ENCODE results near the gene HIVEP3. TPM values are rescaled to one million over a fixed set of nuclear protein-coding genes. Genes with fewer than 3 reads are reported as not detected.

The HIVEP3 gene
- total RNA-seq, 1 donor from 2014 or later: 8.9 TPM

GRCh38 chr1:41560496-41560895 lies 358.2 kb downstream of the HIVEP3 start:
- Histone ChIP-seq H3K27me3 (ENCODE audit: insufficient read depth, low read length) (no peaks in the 10 kb centered on the region), H2AFZ (ENCODE audit: low read depth, low read length) (no peak overlapping the region), H3K79me2 (ENCODE audit: insufficient read depth, low read length) (peaks cover 3% of the 10 kb centered on the region), H3K9ac (ENCODE audit: low read length) (no peak overlapping the region), H3K4me2 (ENCODE audit: low read length) (no peak overlapping the region), H3K9me3 (ENCODE audit: insufficient read depth, low read depth, low read length) (no peaks in the 10 kb centered on the region), H3K36me3 (ENCODE audit: insufficient read depth, low read length) (peaks cover 8% of the 10 kb centered on the region), H4K20me1 (ENCODE audit: insufficient read depth, low read length) (peaks cover 38% of the 10 kb centered on the region), H3K4me3 (ENCODE audit: insufficient read depth, low read depth, low read length) (no peak overlapping the region), H3K4me1 (ENCODE audit: insufficient read depth, low read length) (no peaks in the 10 kb centered on the region), H3K27ac (ENCODE audit: low read depth, low read length) (no peak overlapping the region)
- TF ChIP-seq, protein P1, sequence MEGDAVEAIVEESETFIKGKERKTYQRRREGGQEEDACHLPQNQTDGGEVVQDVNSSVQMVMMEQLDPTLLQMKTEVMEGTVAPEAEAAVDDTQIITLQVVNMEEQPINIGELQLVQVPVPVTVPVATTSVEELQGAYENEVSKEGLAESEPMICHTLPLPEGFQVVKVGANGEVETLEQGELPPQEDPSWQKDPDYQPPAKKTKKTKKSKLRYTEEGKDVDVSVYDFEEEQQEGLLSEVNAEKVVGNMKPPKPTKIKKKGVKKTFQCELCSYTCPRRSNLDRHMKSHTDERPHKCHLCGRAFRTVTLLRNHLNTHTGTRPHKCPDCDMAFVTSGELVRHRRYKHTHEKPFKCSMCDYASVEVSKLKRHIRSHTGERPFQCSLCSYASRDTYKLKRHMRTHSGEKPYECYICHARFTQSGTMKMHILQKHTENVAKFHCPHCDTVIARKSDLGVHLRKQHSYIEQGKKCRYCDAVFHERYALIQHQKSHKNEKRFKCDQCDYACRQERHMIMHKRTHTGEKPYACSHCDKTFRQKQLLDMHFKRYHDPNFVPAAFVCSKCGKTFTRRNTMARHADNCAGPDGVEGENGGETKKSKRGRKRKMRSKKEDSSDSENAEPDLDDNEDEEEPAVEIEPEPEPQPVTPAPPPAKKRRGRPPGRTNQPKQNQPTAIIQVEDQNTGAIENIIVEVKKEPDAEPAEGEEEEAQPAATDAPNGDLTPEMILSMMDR (IDR thresholded peaks at IDR 0.05; ENCODE audit: insufficient read depth, low read depth, low read length): no peak
- no peak for TF ChIP-seq EZH2 (IDR thresholded peaks at IDR 0.05; ENCODE audit: insufficient read depth, low read length)
- H3K4me1 Mint-ChIP-seq (ENCODE audit: low read depth, unreplicated experiment): no peaks in the 10 kb centered on the region
- no peak overlapping the region for H3K4me3 Mint-ChIP-seq (ENCODE audit: unreplicated experiment)
- H3K27me3 Mint-ChIP-seq (ENCODE audit: low read depth, unreplicated experiment): peaks cover 13% of the 10 kb centered on the region
- H3K27ac Mint-ChIP-seq (ENCODE audit: unreplicated experiment): no peak overlapping the region
- DNase-seq (ENCODE audit: low read depth) (no peak), FAIRE-seq (no peak)
- peaks cover 11% of the 10 kb centered on the region for H3K9me3 Mint-ChIP-seq (ENCODE audit: unreplicated experiment)
- H3K36me3 Mint-ChIP-seq (ENCODE audit: low read depth, unreplicated experiment): peaks cover 27% of the 10 kb centered on the region

DNA sequence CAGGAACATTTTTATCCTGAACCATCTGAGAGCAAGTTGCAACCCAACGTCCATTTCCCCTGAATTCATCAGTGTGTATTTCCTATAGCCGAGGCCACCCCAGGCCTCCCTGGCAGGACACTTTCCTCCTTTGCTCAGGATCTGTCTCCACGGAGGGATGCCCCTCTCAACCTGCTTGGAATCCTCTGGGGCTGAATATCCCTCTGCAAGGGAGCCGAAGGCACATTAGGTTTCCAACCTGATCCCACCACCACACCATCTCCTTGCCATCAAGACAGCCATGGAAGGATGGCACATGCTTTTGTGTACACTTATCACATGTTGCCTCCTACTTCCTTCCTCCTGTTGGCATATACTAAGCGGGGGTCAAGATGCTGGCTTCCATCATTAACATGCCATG lies 359.4 kb downstream of the HIVEP3 start:
- peaks cover 13% of the 10 kb centered on the region for H3K27me3 Mint-ChIP-seq (ENCODE audit: low read depth, unreplicated experiment)
- no peak overlapping the region for H2AFZ ChIP-seq (ENCODE audit: low read depth, low read length)
- H3K4me1 Mint-ChIP-seq (ENCODE audit: low read depth, unreplicated experiment): no peaks in the 10 kb centered on the region
- H4K20me1 ChIP-seq (ENCODE audit: insufficient read depth, low read length): peaks cover 38% of the 10 kb centered on the region
- H3K4me3 Mint-ChIP-seq (ENCODE audit: unreplicated experiment): no peak overlapping the region
- H3K4me2 ChIP-seq (ENCODE audit: low read length): no peak overlapping the region
- peaks cover 18% of the 10 kb centered on the region for H3K9me3 Mint-ChIP-seq (ENCODE audit: unreplicated experiment)
- peaks cover 3% of the 10 kb centered on the region for H3K79me2 ChIP-seq (ENCODE audit: insufficient read depth, low read length)
- H3K27ac ChIP-seq (ENCODE audit: low read depth, low read length): no peak overlapping the region
- no peak overlapping the region for H3K4me3 ChIP-seq (ENCODE audit: insufficient read depth, low read depth, low read length)
- DNase-seq (ENCODE audit: low read depth) (no peak), FAIRE-seq (no peak)
- peaks cover 8% of the 10 kb centered on the region for H3K36me3 ChIP-seq (ENCODE audit: insufficient read depth, low read length)
- H3K9me3 ChIP-seq (ENCODE audit: insufficient read depth, low read depth, low read length): no peaks in the 10 kb centered on the region
- peaks cover 29% of the 10 kb centered on the region for H3K36me3 Mint-ChIP-seq (ENCODE audit: low read depth, unreplicated experiment)
- no peak for TF ChIP-seq EZH2 (IDR thresholded peaks at IDR 0.05; ENCODE audit: insufficient read depth, low read length)
- TF ChIP-seq, protein P1 (IDR thresholded peaks at IDR 0.05; ENCODE audit: insufficient read depth, low read depth, low read length): no peak
- no peaks in the 10 kb centered on the region for H3K4me1 ChIP-seq (ENCODE audit: insufficient read depth, low read length)
- H3K9ac ChIP-seq (ENCODE audit: low read length): no peak overlapping the region
- no peaks in the 10 kb centered on the region for H3K27me3 ChIP-seq (ENCODE audit: insufficient read depth, low read length)
- H3K27ac Mint-ChIP-seq (ENCODE audit: unreplicated experiment): no peak overlapping the region

DNA sequence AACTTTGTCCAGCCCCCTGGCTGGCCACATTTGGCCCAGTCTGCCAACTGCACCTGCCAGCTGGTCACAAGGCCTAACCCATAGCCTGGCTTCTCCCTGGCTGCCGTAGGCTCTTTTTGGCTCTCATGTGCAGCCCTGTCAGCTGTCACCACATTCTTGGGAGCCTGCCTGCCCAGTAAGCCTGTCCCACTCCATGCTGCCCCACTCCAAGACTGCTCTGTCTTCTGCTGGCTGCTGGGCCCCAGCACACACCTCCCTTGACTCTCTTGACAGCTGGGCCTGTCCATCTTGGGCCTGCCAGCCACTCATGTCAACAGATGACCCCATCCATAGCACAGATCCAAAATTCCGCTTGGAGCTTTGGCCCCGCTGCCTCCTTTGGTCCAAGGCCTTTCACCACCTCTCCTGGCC lies 360.0 kb downstream of the HIVEP3 start:
- Mint-ChIP-seq H3K27ac (ENCODE audit: unreplicated experiment) (no peak overlapping the region), H3K27me3 (ENCODE audit: low read depth, unreplicated experiment) (peaks cover 13% of the 10 kb centered on the region), H3K4me1 (ENCODE audit: low read depth, unreplicated experiment) (no peaks in the 10 kb centered on the region), H3K36me3 (ENCODE audit: low read depth, unreplicated experiment) (peaks cover 26% of the 10 kb centered on the region), H3K9me3 (ENCODE audit: unreplicated experiment) (peaks cover 23% of the 10 kb centered on the region), H3K4me3 (ENCODE audit: unreplicated experiment) (no peak overlapping the region)
- no peak overlapping the region for H3K4me3 ChIP-seq (ENCODE audit: insufficient read depth, low read depth, low read length)
- DNase-seq (ENCODE audit: low read depth) (no peak), FAIRE-seq (no peak)
- H2AFZ ChIP-seq (ENCODE audit: low read depth, low read length): no peak overlapping the region
- no peak overlapping the region for H3K9ac ChIP-seq (ENCODE audit: low read length)
- H3K4me1 ChIP-seq (ENCODE audit: insufficient read depth, low read length): no peaks in the 10 kb centered on the region
- no peak overlapping the region for H3K27ac ChIP-seq (ENCODE audit: low read depth, low read length)
- peaks cover 3% of the 10 kb centered on the region for H3K79me2 ChIP-seq (ENCODE audit: insufficient read depth, low read length)
- no peak overlapping the region for H3K4me2 ChIP-seq (ENCODE audit: low read length)
- TF ChIP-seq, protein P1 (IDR thresholded peaks at IDR 0.05; ENCODE audit: insufficient read depth, low read depth, low read length): no peak
- peaks cover 33% of the 10 kb centered on the region for H4K20me1 ChIP-seq (ENCODE audit: insufficient read depth, low read length)
- no peaks in the 10 kb centered on the region for H3K9me3 ChIP-seq (ENCODE audit: insufficient read depth, low read depth, low read length)
- H3K36me3 ChIP-seq (ENCODE audit: insufficient read depth, low read length): peaks cover 8% of the 10 kb centered on the region
- H3K27me3 ChIP-seq (ENCODE audit: insufficient read depth, low read length): no peaks in the 10 kb centered on the region

All from astrocyte (in vitro differentiated cells and primary cell).